Trophoblast cell (in vitro differentiated cells and primary cell): ENCODE results near the gene LSG1.

ENCODE experiments used
- DNase-seq, 2 donors: peaks; one replicate each; pipeline ENCODE4 v3.0.0-alpha.2; 2016
- H2AFZ ChIP-seq: 2 replicates; pipeline ENCODE4 v1.6.1; 2013; ENCODE audit warnings: low read length, moderate library complexity, mild to moderate bottlenecking; ENCODE audit not compliant: insufficient read depth, poor library complexity
- H2AK5ac ChIP-seq: 2 replicates; pipeline ENCODE4 v1.6.1; 2013; ENCODE audit warnings: mild to moderate bottlenecking, low read length
- H2BK120ac ChIP-seq: 2 replicates; pipeline ENCODE4 v1.6.1; 2013; ENCODE audit warnings: low read length, mild to moderate bottlenecking, moderate library complexity; ENCODE audit not compliant: insufficient read depth, poor library complexity
- H2BK12ac ChIP-seq: 2 replicates; pipeline ENCODE4 v1.6.1; 2013; ENCODE audit warnings: mild to moderate bottlenecking, low read length, moderate library complexity
- H2BK5ac ChIP-seq: 2 replicates; pipeline ENCODE4 v1.6.1; 2013; ENCODE audit warnings: low read length, low read depth, moderate library complexity, mild to moderate bottlenecking; ENCODE audit not compliant: poor library complexity
- H3K14ac ChIP-seq: 2 replicates; pipeline ENCODE4 v1.6.1; 2013; ENCODE audit warnings: mild to moderate bottlenecking, low read length
- H3K18ac ChIP-seq: 2 replicates; pipeline ENCODE4 v1.6.1; 2013; ENCODE audit warnings: mild to moderate bottlenecking, low read length
- H3K23ac ChIP-seq: 2 replicates; pipeline ENCODE4 v1.6.1; 2013; ENCODE audit warnings: low read length
- H3K27ac ChIP-seq: 2 replicates; pipeline ENCODE4 v1.5.1; 2013; ENCODE audit warnings: low read depth, mild to moderate bottlenecking, inconsistent platforms, low read length, moderate library complexity
- H3K27me3 ChIP-seq: 2 replicates; pipeline ENCODE4 v1.6.1; 2013; ENCODE audit warnings: inconsistent platforms, mild to moderate bottlenecking, low read length, moderate library complexity; ENCODE audit not compliant: insufficient read depth
- H3K36me3 ChIP-seq, 2 experiments: 1 replicate in 1 of 2; 2 replicates in 1 of 2; pipeline ENCODE4 v1.6.1; 2013; ENCODE audit warnings: low read length in 2 of 2, mild to moderate bottlenecking in 2 of 2, moderate library complexity in 1 of 2; ENCODE audit not compliant: insufficient read depth in 2 of 2, control insufficient read depth in 1 of 2
- H3K4ac ChIP-seq: 2 replicates; pipeline ENCODE4 v1.6.1; 2013; ENCODE audit warnings: low read depth, mild to moderate bottlenecking, low read length, moderate library complexity
- H3K4me1 ChIP-seq, 2 experiments: 1 replicate in 1 of 2; 2 replicates in 1 of 2; pipeline ENCODE4 v1.6.1; 2013; ENCODE audit warnings: low read length in 2 of 2, mild to moderate bottlenecking in 2 of 2, moderate library complexity in 1 of 2; ENCODE audit not compliant: insufficient read depth in 2 of 2, control insufficient read depth in 1 of 2
- H3K4me2 ChIP-seq: 2 replicates; pipeline ENCODE4 v1.6.1; 2013; ENCODE audit warnings: inconsistent platforms, mild to moderate bottlenecking, low read length, moderate library complexity
- H3K4me3 ChIP-seq: 2 replicates; pipeline ENCODE4 v1.5.1; 2013; ENCODE audit warnings: mild to moderate bottlenecking, low read depth, low read length, inconsistent platforms
- H3K79me1 ChIP-seq: one replicate; pipeline ENCODE4 v1.6.1; 2013; ENCODE audit warnings: low read length
- H3K79me2 ChIP-seq: 2 replicates; pipeline ENCODE4 v1.6.1; 2013; ENCODE audit warnings: low read length, mild to moderate bottlenecking; ENCODE audit not compliant: control insufficient read depth, insufficient read depth, poor library complexity
- H3K9ac ChIP-seq: 2 replicates; pipeline ENCODE4 v1.6.1; 2013; ENCODE audit warnings: mild to moderate bottlenecking, low read length
- H3K9me3 ChIP-seq: 2 replicates; pipeline ENCODE4 v1.6.1; 2013; ENCODE audit warnings: low read depth, mild to moderate bottlenecking, control low read depth, inconsistent platforms, low read length; ENCODE audit not compliant: insufficient read depth
- H4K12ac ChIP-seq: 2 replicates; pipeline ENCODE4 v1.6.1; 2013; ENCODE audit warnings: low read depth, mild to moderate bottlenecking, low read length, moderate library complexity
- H4K8ac ChIP-seq: 2 replicates; pipeline ENCODE4 v1.6.1; 2013; ENCODE audit warnings: low read depth, mild to moderate bottlenecking, low read length, moderate library complexity
- H4K91ac ChIP-seq: one replicate; pipeline ENCODE4 v1.6.1; 2013; ENCODE audit warnings: low read depth, mild to moderate bottlenecking, low read length, moderate library complexity
- WGBS: extraction: QIAGEN DNeasy Blood & Tissue Kit; methylation state at CpG from one replicate; pipeline ENCODE4 v1.1.7; 2013; ENCODE audit warnings: missing lambda C conversion rate; ENCODE audit not compliant: insufficient read length, insufficient coverage; ENCODE audit errors: extremely low coverage; 5-methylcytosine and 5-hydroxymethylcytosine counted together

The LSG1 gene

GRCh38 chr3:194633349-194634004 is 38.5 kb downstream of the LSG1 start, which contains the start of gene TMEM44:
TMEM44 (minus strand) TSS chr3:194633419; CDS start chr3:194633215, 204 bp downstream.
- H3K4me2 ChIP-seq, result peak within 1 kb of the TSS; percentile 64
- peak within 1 kb of the TSS; percentile 21 for H3K27ac ChIP-seq
- no peaks in the 10 kb centered on the region for H3K27me3 ChIP-seq
- no peak within 1 kb of the TSS for H2BK12ac ChIP-seq
- peak within 1 kb of the TSS; percentile 2 for H3K4ac ChIP-seq
- peak within 1 kb of the TSS; percentile 49 for H2BK5ac ChIP-seq
- H4K8ac ChIP-seq, result peak within 1 kb of the TSS; percentile 81
- H3K79me1 ChIP-seq, result peaks cover 2% of the 10 kb centered on the region
- no peak within 1 kb of the TSS for H2AK5ac ChIP-seq
- H3K9me3 ChIP-seq, result peaks cover 16% of the 10 kb centered on the region
- DNase-seq, result peak; percentile 69 to 76
- H3K79me2 ChIP-seq, result peaks cover 5% of the 10 kb centered on the region
- peak within 1 kb of the TSS; percentile 24 for H2BK120ac ChIP-seq
- H3K36me3 ChIP-seq, result peaks cover 11 to 12% of the 10 kb centered on the region in 2 experiments
- H4K12ac ChIP-seq, result peak within 1 kb of the TSS; percentile 77
- peak within 1 kb of the TSS; percentile 76 for H4K91ac ChIP-seq
- H3K4me1 ChIP-seq, result peaks cover 4 to 9% of the 10 kb centered on the region in 2 experiments
- peak within 1 kb of the TSS; percentile 73 for H3K14ac ChIP-seq
- H3K23ac ChIP-seq, result no peak within 1 kb of the TSS
- H2AFZ ChIP-seq, result peak within 1 kb of the TSS; percentile 93
- peak within 1 kb of the TSS; percentile 71 for H3K9ac ChIP-seq
- peak within 1 kb of the TSS; percentile 83 for H3K4me3 ChIP-seq
- peak within 1 kb of the TSS; percentile 74 for H3K18ac ChIP-seq
- no CpG with 5 or more reads among the region's 66 CpGs for WGBS

GRCh38 chr3:194632809-194633348 is 39.1 kb downstream of the LSG1 start:
- Histone ChIP-seq H3K27me3 (no peaks in the 10 kb centered on the region), H3K9me3 (peaks cover 16% of the 10 kb centered on the region), H4K12ac (peak overlapping the region; percentile 13), H3K27ac (peak overlapping the region; percentile 16), H3K4me1 (peaks cover 4 to 9% of the 10 kb centered on the region in 2 experiments), H3K9ac (peak overlapping the region; percentile 71), H2AK5ac (no peak overlapping the region), H3K23ac (no peak overlapping the region), H3K79me2 (peaks cover 5% of the 10 kb centered on the region), H3K79me1 (peaks cover 2% of the 10 kb centered on the region), H2BK120ac (peak overlapping the region; percentile 24), H3K18ac (peak overlapping the region; percentile 74), H3K4ac (peak overlapping the region; percentile 2), H3K4me2 (peak overlapping the region; percentile 64), H3K4me3 (peak overlapping the region; percentile 83), H2AFZ (peak overlapping the region; percentile 93), H3K14ac (peak overlapping the region; percentile 73), H4K91ac (peak overlapping the region; percentile 76), H3K36me3 (peaks cover 11 to 14% of the 10 kb centered on the region in 2 experiments), H2BK12ac (no peak overlapping the region), H2BK5ac (no peak overlapping the region), H4K8ac (peak overlapping the region; percentile 81)
- no CpG with 5 or more reads among the region's 56 CpGs for WGBS
- peak in 1 of 2 donors; percentile 46 for DNase-seq

- Histone ChIP-seq H3K9ac (no peak overlapping the region), H2BK5ac (no peak overlapping the region), H4K8ac (no peak overlapping the region), H3K27me3 (no peaks in the 10 kb centered on the region), H3K79me1 (peaks cover 2% of the 10 kb centered on the region), H2BK12ac (no peak overlapping the region), H4K91ac (no peak overlapping the region), H3K14ac (no peak overlapping the region), H3K4me2 (peak overlapping the region; percentile 64), H3K23ac (no peak overlapping the region), H3K36me3 (peaks cover 14 to 15% of the 10 kb centered on the region in 2 experiments), H3K4me3 (peak overlapping the region; percentile 83), H3K79me2 (peaks cover 4% of the 10 kb centered on the region), H3K27ac (no peak overlapping the region), H3K9me3 (peaks cover 16% of the 10 kb centered on the region), H2AK5ac (no peak overlapping the region), H2BK120ac (no peak overlapping the region), H3K18ac (peak overlapping the region; percentile 17), H4K12ac (peak overlapping the region; percentile 9), H2AFZ (no peak overlapping the region), H3K4ac (no peak overlapping the region), H3K4me1 (peaks cover 0 to 7% of the 10 kb centered on the region in 2 experiments)
- DNase-seq, result peak in 1 of 2 donors; percentile 24
- WGBS, result no CpG with 5 or more reads among the region's 11 CpGs
These were observed 39.7 kb downstream of the LSG1 start for GRCh38 chr3:194632226-194632808.

GRCh38 chr3:194631696-194632095 is 40.3 kb downstream of the LSG1 start:
- Histone ChIP-seq H3K4me1 (peaks cover 0 to 7% of the 10 kb centered on the region in 2 experiments), H4K12ac (no peak overlapping the region), H3K9me3 (peaks cover 16% of the 10 kb centered on the region)

More at GRCh38 chr3:194631696-194632095, 40.3 kb downstream of the LSG1 start:
- Histone ChIP-seq H2AFZ (no peak overlapping the region), H4K91ac (no peak overlapping the region), H3K9ac (no peak overlapping the region), H3K23ac (no peak overlapping the region), H2AK5ac (no peak overlapping the region), H3K4me2 (no peak overlapping the region), H3K4me3 (no peak overlapping the region), H3K36me3 (peaks cover 15 to 18% of the 10 kb centered on the region in 2 experiments), H3K27ac (no peak overlapping the region), H3K4ac (no peak overlapping the region), H3K79me1 (peaks cover 2% of the 10 kb centered on the region), H3K14ac (no peak overlapping the region), H3K27me3 (no peaks in the 10 kb centered on the region), H2BK5ac (no peak overlapping the region), H2BK12ac (no peak overlapping the region), H3K79me2 (peaks cover 4% of the 10 kb centered on the region), H3K18ac (no peak overlapping the region), H4K8ac (no peak overlapping the region), H2BK120ac (no peak overlapping the region)
- DNase-seq, result no peak
- no CpG with 5 or more reads among the region's 4 CpGs for WGBS
